Measurements from ENCODE around the gene BANF1.

The BANF1 gene

GRCh38 chr11:65965986-65966762 lies 36.1 kb upstream of the BANF1 start:
- TF ChIP-seq FOXP2 (optimal IDR thresholded peaks at IDR 0.05; ENCODE audit: borderline replicate concordance, extremely low read depth, extremely low read length, insufficient read depth) (no peak), POLR2AphosphoS5 (IDR thresholded peaks at IDR 0.05; ENCODE audit: low read depth, low read length) (no peak), TAF1 (IDR thresholded peaks at IDR 0.05; ENCODE audit: borderline replicate concordance, insufficient read depth, low read length) (no peak), REST (IDR thresholded peaks at IDR 0.05; ENCODE audit: insufficient read depth in 1 of 2, low read depth in 2 of 2, low read length in 2 of 2) (no peak), SIN3A (IDR thresholded peaks at IDR 0.05; ENCODE audit: borderline replicate concordance, insufficient read depth, low read length) (no peak)

- TF ChIP-seq POLR2AphosphoS5 (IDR thresholded peaks at IDR 0.05; ENCODE audit: low read depth, low read length): no peak
- no peak for TF ChIP-seq FOXP2 (optimal IDR thresholded peaks at IDR 0.05; ENCODE audit: borderline replicate concordance, extremely low read depth, extremely low read length, insufficient read depth)
- TF ChIP-seq REST (IDR thresholded peaks at IDR 0.05; ENCODE audit: insufficient read depth in 1 of 2, low read depth in 2 of 2, low read length in 2 of 2): no peak
- no peak for TF ChIP-seq SIN3A (IDR thresholded peaks at IDR 0.05; ENCODE audit: borderline replicate concordance, insufficient read depth, low read length)
These were observed 34.9 kb upstream of the BANF1 start for GRCh38 chr11:65967329-65967934.

- TF ChIP-seq FOXP2 (optimal IDR thresholded peaks at IDR 0.05; ENCODE audit: borderline replicate concordance, extremely low read depth, extremely low read length, insufficient read depth): no peak
- TF ChIP-seq TAF1 (IDR thresholded peaks at IDR 0.05; ENCODE audit: borderline replicate concordance, insufficient read depth, low read length): no peak
- no peak for TF ChIP-seq POLR2AphosphoS5 (IDR thresholded peaks at IDR 0.05; ENCODE audit: low read depth, low read length)
- no peak for TF ChIP-seq REST (IDR thresholded peaks at IDR 0.05; ENCODE audit: insufficient read depth in 1 of 2, low read depth in 2 of 2, low read length in 2 of 2)
- TF ChIP-seq SIN3A (IDR thresholded peaks at IDR 0.05; ENCODE audit: borderline replicate concordance, insufficient read depth, low read length): no peak
These were observed 33.5 kb upstream of the BANF1 start for GRCh38 chr11:65968600-65969482.

- TF ChIP-seq TAF1 (IDR thresholded peaks at IDR 0.05; ENCODE audit: borderline replicate concordance, insufficient read depth, low read length): no peak
- TF ChIP-seq SIN3A (IDR thresholded peaks at IDR 0.05; ENCODE audit: borderline replicate concordance, insufficient read depth, low read length): no peak
- no peak for TF ChIP-seq POLR2AphosphoS5 (IDR thresholded peaks at IDR 0.05; ENCODE audit: low read depth, low read length)
- no peak for TF ChIP-seq FOXP2 (optimal IDR thresholded peaks at IDR 0.05; ENCODE audit: borderline replicate concordance, extremely low read depth, extremely low read length, insufficient read depth)
- TF ChIP-seq REST (IDR thresholded peaks at IDR 0.05; ENCODE audit: insufficient read depth in 1 of 2, low read depth in 2 of 2, low read length in 2 of 2): no peak
These were observed 30.2 kb upstream of the BANF1 start for GRCh38 chr11:65972116-65972515.

Measured in PFSK-1 (cell line).